GM21360 (cell line): ENCODE results near the gene BECN2.
"Not testable (repeated sequence)": the region's sequence is repeated elsewhere in the genome, so short reads cannot be mapped to it uniquely, and the experiment has no call there.

ENCODE experiments used
- ATAC-seq: cut with Tn5 transposase; IDR thresholded peaks from one replicate; pipeline ENCODE4 v1.9.1; 2021; ENCODE audit warnings: mild to moderate bottlenecking, moderate library complexity; ENCODE audit not compliant: unreplicated experiment

BECN2 gene

DNA sequence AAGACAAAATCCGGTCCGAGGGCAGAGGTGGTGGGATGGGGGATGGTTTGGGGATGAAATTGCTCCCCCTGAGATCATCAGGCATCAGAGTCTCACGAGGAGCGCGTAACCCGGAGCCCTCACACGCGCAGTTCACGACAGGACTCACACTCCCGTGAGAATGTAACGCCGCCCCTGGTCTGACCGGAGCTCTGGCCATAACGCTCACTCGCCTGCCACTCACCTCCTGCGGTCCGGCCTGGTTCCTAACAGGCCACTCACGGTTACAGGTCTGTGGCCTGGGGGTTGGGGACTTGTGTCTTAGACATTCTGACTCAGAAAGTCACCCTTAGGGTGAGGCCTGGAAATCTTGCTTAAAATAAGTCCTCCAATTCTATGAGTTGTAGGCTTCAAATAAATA is 21.5 kb downstream of the BECN2 start:
- ATAC-seq = no peak

DNA sequence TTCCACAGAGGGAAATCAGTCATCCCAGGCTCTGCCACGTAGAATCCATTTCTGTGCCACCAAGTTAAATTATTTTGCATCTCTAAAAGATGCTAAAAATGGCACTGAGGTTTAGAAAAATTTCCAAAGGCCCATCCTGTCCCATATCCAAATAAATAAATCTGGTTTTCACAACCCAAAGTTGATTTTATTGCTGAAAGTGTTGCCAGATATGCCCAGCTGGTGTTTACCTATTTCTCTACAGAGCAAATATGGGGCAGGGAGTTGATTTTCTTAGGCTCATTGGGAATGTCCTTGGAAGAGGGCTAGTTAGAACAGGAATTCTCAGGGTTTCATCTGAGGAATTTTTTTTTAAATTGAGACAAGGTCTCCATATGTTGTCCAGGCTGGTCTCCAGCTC is 22.4 kb downstream of the BECN2 start:
- no peak for ATAC-seq

DNA sequence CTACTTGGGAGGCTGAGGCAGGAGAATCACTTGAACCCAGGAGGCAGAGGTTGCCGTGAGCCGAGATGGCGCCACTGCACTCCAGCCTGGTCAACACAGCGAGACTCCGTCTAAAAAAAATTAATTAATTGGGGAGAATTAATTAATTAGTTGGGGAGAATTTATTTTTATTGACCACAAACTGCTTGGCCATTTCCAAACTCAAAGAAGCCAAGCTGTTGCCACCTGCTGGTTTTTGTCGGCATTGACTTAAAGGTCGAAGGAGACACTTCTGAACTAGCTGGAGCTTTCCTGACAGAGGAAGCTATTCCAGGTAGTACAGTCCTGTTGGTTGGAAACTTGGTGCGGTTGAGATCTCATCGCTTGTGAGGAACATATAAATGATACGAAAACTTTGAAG is 28.2 kb downstream of the BECN2 start:
- peak; percentile 70 for ATAC-seq

DNA sequence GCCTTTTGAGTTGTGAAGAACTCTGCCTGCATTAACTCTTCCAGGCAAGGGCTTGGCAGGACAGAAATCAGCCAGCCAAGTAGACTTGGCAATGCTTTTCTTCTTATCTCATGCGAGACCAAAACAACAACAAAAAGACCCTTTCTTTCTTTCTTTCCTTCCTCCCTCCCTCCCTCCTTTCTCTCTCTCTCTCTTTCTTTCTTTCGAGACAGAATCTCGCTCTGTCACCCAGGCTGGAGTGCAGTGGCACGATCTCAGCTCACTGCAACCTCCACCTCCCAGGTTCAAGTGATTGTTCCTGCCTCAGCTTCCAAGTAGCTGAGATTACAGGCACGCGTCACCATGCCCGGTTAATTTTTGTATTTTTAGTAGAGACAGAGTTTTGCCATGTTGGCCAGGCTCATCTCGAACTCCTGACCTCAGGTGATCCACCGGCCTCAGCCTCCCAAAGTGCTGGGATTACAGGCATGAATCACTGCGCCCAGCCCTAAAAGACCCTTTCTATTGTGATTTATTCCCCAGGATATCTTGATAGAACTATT is 30.9 kb downstream of the BECN2 start:
- ATAC-seq = not testable (repeated sequence)

DNA sequence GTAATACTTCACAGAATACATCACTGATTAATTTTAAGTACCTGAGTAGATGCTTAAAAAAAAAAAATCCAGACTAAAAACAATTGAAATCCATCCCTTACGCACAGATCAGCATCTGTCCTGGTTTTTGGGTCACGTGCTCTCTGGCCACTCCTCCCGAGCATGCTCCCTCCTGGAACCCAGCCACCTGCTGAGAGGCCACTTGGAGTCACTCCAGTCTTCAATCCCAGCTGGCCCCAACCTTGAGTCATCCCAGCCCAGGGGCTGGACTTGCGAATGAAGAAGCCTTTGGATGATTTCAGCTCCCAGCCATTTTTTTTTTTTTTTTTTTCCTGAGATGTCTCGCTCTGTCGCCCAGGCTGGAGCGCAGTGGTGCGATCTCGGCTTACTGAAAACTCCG is 32.5 kb downstream of the BECN2 start:
- no peak for ATAC-seq

DNA sequence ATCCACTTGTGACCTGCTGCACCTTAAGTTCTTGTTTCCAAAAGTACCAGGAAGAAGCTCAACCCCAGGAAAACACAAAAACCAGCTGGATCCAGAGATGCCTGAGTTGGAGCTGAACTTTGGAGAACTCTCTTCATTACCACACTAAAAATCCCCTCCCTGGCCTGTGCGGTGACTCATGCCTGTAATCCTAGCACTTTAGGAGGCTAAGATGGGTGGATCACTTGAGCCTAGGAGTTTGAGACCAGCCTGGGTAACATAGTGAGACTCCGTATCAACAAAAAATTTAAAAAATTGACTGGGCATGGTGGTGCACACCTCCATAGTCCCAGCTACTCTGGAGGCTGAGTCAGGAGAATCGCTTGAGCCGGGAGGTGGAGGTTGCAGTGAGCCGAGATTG is 35.2 kb downstream of the BECN2 start:
- no peak for ATAC-seq

DNA sequence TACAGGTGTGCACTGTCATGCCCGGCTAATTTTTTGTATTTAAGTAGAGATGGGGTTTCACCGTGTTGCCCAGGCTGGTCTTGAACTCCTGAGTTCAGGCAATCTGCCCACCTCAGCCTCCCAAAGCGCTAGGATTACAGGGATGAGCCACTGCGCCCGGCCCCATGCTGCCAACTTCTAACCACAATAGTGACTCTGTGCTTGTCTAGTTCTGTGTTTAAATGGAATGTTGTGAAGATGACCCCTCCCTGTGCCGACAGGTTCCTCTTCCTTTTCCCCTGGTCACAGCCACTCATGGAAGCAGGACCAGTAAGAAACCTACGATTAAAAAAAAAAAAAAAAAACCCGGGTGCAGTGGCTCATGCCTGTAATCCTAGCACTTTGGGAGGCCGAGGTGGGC is 36.6 kb downstream of the BECN2 start:
- no peak for ATAC-seq

DNA sequence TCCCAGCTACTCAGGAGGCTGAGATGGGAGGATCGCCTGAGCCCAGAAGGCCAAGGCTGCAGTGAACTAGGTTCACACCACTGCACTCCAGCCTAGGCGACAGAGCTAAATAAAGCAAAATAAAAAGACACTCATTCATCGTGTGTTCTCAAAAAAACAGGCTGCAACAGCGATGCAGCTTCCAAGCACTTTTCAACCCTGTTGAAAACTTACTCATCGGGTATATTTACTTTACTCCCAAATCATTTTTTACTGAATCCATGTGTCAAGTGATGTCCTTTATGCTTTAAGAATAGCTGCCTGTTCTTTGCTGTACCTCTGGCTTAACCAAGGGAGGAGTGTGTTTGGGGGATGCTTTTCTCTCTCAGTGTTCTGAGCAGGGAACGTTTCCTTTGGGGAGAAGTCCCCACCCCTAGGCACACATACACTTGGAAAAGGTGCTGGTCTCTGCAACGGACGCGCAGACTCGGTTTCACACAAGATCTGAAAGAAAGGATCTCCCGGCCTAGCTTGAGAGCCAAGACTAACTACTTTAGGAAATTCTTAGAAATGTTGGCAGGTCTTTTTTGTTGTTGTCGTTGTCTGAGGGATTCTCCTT is 39.9 kb downstream of the BECN2 start:
- no peak for ATAC-seq

DNA sequence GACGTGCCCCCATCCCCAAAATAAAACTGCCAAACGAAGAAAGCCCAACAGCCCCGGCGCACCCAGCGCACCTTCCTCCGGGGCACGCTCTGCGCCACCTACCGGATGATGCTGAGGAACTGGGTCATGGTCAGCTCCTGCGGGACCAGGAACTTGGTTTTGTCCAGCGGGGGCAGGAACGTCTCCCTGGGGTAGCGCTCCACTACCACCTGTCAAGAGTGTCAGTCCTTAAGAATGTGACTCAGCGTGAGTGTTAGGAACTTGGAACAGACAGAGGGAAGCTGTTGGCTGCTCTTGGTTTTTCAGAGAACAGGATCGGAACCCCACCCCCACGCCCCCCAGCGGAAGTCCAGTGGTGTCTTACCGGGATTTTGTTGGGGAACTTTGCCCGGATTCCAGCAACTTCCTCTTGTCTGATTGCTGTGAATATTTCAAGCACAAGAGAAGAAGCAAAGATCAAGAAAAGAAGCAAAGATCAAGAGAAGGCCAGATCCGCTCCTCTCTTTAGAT is 40.9 kb downstream of the BECN2 start:
- ATAC-seq = peak; percentile 61

DNA sequence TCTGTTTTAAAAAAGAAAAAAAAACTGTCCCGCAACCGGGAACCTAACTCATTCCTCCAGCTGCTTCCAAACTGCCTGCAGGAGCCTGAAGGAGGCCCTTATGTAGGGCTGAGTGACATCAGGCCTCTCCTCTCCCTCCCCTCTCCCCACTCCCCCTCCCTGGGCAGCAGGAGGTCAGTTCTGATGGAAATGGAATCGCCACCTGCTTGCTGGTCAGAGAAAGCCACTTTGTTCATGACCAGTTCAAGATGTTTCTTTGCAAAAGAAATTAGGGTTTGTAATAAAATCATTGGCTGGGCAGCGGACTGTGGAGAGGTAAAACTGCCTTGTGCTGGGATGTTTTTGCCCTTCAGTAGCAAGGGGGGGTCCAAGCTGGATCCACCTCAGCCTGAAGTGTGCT is 41.5 kb downstream of the BECN2 start, which contains the start of gene MAP1LC3C:
Gene MAP1LC3C (minus strand): TSS at position 73 of the 400 bp plus-strand sequence. CDS start 90 bp downstream, outside the sequence.
- no peak for ATAC-seq

DNA sequence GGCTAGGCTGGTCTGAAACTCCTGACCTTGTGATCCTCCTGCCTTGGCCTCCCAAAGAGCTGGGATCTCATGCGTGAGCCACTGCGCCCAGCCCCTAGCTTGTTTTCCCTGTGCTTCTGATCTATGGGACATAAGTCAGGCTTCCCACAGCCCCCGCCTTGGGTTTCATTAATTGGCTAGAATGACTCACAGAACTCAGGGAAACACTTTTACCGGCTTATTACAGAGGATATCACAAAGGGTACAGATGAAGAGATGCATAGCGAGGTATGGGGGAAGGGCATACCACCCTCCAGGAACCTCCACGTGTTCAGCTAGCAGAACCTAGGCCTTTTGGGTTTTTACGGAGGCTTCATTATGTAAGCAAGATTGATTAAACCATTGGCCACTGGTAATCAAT is 42.9 kb downstream of the BECN2 start:
- no peak for ATAC-seq

DNA sequence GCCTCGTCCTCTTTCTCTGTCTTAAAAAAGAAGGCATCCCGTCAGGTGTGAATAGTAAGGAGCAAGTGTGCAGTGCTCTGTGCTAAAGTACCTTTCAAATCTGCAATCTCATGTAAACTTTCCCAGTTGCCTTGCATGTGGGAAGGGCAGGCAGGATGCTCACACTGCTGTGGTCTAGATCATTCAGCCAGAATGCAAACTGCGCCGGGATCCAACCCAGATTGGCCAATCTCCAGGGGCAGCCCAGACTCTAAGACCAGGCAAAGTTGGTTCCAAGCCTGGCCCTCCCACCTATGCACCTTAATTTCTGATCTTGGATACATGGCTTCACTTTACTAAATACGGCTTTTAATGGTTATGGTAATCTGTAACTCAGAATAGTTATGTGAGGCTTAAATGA is 44.5 kb downstream of the BECN2 start:
- no peak for ATAC-seq

DNA sequence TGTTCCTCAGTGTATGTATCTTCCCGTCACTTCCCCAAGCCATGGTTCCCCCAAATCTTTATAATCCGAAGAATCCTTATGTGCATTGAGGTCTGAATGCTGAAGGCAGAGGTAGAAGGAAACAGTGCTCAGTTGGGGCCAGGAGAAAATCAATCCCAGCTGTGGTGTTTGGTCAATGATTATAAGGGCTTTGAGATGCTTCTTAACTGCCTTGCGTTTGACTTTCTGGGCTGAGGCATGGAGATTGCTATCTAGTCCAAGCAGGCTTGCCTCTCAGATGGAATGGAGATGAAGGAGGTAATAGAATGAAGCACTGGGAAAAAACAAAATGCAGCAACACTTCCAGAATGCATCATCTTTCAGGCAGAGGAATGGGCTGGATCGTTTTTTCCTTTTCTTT is 44.9 kb downstream of the BECN2 start:
- ATAC-seq = no peak

DNA sequence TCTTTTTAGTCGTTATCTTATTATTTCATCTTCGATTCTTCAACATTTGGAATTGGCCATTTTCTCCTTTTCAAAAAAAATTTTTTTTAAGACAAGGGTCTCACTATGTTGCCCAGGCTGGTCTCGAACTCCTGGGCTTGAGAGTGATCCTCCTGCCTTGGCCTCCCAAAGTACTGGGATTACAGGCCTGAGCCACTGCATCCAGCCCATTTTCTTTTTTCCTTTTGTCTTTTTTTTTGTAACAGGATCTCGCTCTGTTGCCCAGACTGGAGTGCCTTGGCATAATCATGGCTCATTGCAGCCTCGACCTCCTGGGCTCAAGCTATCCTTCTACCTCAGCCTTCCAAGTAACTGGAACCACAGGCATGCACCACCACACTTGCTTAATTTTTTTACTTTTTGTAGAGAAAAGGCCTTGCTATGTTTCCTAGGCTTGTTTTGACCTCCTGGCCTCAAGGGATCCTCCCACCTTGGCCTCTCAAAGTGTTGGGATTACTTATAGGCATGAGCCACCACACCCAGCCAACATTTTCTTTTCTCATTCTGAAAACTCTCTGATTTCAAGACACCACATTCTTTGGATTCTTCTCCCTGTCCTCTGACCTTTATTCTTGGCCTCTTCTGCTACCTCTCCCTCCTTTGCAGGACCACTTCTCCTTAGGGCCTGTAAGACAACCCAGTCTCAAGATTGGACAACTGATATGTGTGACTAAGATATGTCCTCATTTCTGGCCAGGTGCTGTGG is 47.4 kb downstream of the BECN2 start:
- ATAC-seq = no peak

DNA sequence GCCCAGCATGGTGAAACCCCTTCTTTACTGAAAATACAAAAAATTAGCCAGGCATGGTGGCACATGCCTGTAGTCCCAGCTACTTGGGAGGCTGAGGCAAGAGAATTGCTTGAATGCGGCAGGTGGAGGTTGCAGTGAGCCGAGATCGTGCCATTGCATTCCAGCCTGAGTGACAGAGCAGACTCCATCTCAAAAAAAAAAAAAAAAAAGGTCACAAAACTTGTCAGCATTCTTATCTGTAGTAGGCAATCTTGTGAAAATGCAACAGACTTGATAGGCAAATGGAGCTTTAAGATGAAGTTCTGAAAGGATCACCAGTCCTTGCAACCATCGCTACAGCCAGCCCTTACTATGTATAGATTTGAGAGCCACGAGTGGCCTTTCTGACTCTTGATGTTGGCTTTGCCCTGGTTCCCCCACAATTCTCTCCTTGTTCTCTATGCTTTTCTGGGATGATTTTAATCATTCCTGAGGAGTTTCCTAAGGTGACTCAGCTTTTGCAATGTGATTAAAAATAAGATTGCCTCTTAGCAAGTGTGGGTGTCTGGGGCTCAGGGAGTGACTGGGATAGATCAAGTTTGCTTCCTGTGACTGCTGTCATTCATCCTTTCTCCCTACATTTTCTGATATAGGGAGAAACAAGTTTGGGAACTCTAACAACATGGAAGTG is 48.4 kb downstream of the BECN2 start:
- no peak for ATAC-seq

DNA sequence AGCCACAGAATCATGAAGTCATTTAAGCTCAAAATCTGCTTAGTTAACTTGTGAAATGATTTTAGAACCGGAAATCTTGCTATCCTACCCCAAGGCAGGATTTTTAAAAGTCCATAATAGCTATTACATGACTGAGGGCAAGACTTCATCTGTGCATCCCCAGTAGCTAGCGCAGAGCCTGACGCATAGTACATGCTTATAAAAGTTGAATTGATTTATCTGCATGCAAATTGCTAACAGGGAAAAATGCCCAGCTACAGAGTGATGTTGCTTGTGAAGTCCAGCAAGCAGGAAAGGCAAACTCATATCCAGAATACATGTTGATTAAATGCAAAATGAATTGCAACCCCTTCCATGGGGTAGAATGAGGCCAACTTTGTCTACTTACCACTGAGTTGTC is 49.4 kb downstream of the BECN2 start:
- no peak for ATAC-seq
